ENCODE results near the gene EXOSC6.
"Not testable (repeated sequence)": the region's sequence is repeated elsewhere in the genome, so short reads cannot be mapped to it uniquely, and the experiment has no call there.

DNA sequence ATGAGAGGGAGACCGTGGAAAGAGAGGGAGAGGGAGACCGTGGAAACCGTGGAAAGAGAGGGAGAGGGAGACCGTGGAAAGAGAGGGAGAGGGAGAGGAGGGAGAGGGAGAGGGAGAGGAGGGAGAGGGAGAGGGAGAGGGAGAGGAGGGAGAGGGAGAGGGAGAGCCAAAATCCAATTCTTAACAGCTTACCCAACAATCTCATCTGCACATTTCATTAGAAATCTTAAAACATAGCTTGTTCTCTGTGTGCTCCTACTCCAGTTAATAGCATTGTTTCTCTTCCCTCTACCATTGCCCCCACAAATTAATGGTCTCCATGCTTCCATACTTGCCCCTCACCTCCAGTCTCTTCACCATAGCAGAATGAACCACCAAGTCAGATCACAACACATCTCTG, 26.3 kb downstream of the EXOSC6 start:
- not testable (repeated sequence) for TF ChIP-seq POLR2A (IDR thresholded peaks at IDR 0.05)
- TF ChIP-seq, protein P1, sequence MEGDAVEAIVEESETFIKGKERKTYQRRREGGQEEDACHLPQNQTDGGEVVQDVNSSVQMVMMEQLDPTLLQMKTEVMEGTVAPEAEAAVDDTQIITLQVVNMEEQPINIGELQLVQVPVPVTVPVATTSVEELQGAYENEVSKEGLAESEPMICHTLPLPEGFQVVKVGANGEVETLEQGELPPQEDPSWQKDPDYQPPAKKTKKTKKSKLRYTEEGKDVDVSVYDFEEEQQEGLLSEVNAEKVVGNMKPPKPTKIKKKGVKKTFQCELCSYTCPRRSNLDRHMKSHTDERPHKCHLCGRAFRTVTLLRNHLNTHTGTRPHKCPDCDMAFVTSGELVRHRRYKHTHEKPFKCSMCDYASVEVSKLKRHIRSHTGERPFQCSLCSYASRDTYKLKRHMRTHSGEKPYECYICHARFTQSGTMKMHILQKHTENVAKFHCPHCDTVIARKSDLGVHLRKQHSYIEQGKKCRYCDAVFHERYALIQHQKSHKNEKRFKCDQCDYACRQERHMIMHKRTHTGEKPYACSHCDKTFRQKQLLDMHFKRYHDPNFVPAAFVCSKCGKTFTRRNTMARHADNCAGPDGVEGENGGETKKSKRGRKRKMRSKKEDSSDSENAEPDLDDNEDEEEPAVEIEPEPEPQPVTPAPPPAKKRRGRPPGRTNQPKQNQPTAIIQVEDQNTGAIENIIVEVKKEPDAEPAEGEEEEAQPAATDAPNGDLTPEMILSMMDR (IDR thresholded peaks at IDR 0.05 in 4 of 5, conservative IDR thresholded peaks at IDR 0.05 in 1 of 5): not testable (repeated sequence)

Data from gastrocnemius medialis (tissue), 4 donors.